ENCODE measurements around the gene EFCAB13.
A peak's percentile ranks its signal among the peaks of the same experiment; 100 is the strongest.

EFCAB13 gene, protein sequence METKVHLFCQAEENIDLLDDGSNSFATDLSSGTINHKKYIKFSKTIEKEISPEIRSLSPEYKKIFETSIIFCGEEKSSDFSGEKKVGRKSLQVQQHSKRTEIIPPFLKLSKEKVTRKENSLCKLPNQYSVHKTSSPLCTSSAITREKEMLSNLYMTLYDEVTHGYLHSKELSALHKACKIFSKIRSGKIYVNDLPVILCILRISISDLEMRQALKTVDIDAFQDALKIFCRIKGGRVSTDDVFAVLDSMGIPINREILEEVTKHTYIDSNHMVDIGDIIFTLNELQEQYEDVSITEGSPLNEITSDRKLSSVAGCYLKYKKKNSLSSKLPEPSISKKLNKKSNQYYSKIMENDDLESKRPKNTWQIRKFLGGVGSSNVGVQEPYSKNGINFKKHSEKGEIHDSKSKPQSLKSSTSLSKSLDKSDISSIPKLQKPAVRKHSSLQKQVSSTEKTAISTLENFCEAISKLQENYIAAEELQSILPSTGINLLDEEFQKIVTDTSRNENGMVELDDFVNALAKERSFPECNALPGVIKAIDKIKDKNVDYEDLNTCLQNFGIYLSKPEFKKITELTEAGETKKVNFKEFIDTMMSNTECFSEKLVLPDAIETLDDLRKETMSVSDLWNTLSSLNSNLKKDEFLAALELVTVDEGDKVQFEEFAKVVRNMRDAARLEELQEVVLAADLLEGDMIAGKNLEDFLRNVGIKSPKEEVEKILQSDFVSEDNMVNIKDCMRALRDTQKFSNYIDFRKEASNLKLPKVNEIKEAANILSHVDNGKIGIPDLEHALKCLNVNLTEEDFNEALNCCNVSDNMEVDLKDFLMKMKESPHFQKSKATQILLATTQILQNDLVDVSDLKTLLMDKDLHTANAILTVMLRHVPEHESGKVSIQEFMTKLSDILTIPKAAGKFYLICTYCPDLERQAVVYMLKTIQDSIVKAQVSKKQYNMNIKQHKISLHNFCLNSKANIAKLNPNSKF

DNA sequence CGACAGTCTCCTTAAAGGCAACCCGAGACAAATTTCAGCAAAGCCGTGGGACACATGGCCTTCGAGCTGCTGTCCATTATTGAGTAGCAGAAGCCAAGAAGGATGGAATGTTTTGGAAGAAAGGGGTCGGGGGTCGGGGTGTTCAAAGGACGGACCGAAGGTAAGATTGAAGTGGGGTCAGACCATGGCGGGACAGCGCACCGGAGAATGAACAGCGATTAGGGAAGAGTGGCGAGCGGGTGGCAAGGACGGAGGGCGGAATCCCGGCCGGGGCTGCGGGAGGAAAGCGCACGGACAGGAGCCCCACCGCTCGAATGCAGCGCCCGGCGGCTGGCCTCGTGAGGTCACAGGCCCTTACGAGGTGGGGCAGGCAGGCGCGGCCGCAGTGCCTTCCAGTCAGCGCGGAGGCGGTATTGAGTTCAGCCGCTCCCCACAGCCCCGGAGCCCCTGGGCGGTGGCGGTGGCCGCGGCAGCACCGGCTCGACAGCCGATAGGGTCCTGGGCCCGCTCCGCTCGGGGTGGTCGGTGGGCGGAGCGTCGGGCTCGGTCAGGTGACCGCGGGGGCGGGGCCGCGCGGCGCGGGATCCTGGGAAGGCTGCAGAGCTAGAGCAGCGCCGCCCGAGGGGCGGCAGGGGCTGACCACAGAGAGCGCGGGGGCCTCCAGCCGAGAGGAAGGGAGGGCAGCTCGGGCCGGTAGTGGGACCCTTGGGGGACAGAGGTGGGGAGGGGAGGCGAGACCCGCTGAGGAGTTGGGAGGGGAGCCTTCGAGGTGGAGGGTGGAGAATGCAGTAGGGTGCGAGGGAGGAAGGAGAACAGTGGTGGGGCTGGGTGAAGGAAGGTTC, at the start of gene EFCAB13:
TSS of gene EFCAB13 (plus strand) at position 574 of the 842 bp plus-strand sequence. CDS start 4,399 bp downstream, outside the sequence.
- peak in 45 of 56 donors; percentile 5 to 90 (median 39) for DNase-seq

DNA sequence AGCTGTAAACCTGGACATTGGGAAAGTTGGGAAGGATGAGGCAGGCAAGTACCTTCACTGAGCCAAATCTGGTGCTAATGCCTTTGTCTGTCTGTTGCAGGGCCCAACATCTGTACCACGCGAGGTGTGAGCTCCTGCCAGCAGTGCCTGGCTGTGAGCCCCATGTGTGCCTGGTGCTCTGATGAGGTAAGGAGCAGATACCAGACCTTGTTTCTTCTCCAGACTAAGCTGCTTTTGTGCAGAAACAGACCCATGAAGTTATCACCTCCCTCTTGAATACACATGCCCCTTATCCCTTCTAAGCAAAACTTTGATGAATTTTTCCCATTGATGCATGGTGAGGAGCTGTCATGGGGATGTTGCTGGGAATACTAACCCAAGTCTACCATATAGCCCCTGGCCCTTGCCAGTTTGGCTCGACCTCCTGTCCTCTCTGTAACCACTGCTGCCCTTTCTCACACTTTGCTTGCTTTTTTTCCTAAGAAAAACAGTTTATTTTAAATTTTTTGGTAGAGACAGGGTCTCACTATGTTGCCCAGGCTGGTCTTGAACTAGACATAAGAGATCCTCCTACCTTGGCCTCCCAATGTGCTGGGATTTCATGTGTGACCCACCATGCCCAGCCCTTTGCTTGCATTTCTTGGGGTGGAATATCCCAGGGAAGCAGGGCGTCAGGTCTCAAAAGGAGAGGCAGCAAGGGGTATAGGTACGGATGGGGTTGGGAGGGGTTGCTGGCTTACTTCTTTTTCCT, 49.3 kb upstream of the EFCAB13 start:
- no peak for DNase-seq

DNA sequence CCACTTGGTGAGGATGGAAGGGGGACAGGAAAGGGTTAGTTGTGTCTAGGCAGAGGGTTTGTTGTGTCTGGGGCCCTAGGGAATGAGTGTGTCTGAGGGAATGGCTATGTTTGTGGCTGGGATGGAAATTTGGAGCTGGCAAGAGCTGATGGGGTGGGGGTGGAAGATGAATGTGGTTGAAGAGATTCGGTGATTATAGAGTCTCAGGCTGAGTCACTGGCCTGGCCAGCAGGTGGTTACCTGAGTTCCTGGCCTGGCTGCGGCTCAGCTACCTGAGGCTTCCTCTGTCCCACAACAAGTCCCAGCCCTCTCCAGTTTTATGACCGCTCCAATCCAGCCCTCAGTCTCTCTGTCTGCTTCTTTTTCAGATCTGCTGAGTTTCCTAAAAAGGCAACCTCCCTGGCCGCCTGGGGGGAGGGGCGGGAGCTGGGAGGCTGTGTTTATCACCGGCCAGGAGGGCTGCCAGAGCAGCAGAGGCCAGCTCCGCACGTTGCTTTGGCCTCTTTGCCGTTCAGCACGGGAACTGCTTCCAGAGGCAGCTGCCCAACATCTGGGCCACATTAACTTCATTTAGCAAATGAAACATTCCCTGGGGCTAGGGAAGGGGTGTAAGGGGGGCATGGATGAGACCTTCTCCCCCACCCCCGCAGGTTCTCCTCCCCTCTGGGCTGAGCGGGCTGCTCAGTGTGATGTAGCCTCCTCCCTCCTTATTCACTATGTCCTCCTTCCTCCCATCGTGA, 48.3 kb upstream of the EFCAB13 start:
- peak in 1 of 56 donors; percentile 4 for DNase-seq

DNA sequence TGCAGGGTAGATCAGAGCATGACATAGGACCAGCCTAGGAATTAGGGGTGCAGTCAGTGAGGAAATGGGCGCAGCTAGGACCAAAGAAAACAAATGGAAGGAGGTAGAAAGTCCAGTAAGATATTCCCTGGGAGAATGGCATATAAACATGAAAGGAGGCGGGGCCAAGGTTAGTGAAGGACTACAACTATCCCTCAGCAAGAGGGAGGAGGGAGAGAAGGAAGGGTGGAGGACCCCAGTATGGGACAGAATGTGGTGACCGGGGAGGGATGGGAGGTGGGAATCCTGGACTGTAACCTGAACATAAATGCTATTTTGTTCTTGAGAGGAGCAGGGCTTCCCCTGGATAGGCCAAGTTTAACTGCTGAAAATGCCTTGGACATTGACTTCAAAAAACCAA, 47.3 kb upstream of the EFCAB13 start:
- DNase-seq, result no peak

DNA sequence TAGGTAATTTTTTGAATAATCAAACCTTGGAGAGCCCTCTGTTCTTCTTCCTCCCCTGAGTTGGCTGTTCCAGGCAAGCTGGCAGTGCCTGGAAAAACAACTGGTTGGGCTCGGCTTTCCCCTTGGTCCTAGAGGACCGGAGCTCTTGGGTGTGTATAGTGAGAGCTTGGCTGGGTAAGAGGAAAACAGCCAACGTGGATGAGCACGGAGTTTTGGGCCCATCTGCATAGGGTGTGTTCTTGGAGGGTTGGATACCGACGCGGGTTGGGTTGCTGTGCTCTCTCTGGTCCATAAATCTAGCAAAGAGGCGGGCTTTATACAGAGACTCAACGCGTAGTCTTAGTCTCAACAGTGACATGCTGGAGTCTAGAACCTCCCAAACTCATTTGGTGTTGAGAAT, 46.9 kb upstream of the EFCAB13 start:
- DNase-seq, result peak in 9 of 56 donors; percentile 0 to 38 (median 12)

DNA sequence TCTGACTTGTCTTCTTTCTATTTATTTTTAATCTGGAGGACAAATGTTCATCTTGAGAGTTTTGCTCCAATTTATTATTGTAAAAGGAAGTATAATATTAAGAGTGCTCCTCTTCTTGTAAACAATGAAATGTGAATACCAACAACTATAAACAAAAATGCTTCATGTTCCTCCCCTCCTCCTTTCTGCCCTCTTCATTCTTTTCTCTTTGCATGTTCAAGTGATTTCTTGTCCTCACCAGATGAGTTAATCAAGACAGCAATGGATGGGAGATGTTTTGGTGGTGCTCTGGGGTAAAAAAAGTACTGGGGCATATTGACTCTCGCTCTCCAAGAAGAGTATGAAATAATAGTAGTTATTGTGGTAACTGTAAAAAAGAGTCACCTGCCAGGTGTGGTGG, 45.8 kb upstream of the EFCAB13 start:
- no peak for DNase-seq

DNA sequence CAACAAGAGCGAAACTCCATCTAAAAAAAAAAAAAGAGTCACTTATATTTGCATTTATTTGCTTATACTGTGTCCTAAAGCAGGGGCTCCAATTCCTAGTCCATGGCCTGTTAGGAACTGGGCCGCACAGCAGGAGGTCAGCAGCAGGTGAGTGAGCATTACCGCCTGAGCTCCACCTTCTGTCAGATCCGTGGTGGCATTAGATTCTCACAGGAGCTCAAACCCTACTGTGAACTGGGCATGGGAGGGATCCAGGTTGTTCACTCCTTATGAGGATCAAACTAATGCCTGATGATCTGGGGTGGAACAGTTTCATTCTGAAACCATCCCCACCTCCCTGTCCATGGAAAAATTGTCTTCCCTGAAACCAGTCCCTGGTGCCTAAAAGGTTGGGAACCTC, 45.2 kb upstream of the EFCAB13 start:
- no peak for DNase-seq

DNA sequence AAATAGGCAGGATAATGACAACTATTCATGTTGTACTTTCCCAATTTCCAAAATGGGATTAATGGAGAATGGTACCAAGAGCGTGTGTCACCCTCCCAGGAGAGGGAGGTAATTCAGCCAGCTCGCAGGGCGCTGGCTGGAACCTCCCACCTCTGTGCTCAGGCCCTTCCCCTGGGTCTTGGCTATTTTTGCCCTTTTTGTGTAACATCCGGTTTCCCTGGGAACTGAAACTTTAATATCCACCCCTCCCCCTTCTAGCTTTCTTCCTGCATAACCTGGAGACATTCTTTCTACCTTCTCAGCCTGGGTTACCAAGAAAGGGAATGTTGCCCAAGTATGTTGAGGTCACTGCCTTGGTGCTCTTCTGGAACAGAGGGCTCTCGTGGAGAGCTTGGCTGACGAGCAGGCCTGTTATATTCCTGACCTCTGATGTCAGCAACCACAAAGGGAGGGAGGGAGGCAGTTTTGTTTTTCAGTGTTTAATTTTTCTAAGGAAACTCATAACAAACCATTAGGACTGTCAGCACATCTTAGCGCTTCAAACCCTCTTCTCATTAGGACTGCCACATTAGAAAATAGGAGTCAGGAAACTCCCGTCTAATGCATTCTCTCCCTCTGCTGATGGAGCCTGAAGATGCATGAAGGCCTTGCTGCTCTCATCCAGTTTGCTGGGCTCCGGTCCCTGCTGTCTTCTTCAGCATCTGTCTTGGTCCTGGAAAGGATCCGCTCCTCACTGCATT, 44.5 kb upstream of the EFCAB13 start:
- peak in 4 of 56 donors; percentile 3 to 14 (median 11) for DNase-seq

DNA sequence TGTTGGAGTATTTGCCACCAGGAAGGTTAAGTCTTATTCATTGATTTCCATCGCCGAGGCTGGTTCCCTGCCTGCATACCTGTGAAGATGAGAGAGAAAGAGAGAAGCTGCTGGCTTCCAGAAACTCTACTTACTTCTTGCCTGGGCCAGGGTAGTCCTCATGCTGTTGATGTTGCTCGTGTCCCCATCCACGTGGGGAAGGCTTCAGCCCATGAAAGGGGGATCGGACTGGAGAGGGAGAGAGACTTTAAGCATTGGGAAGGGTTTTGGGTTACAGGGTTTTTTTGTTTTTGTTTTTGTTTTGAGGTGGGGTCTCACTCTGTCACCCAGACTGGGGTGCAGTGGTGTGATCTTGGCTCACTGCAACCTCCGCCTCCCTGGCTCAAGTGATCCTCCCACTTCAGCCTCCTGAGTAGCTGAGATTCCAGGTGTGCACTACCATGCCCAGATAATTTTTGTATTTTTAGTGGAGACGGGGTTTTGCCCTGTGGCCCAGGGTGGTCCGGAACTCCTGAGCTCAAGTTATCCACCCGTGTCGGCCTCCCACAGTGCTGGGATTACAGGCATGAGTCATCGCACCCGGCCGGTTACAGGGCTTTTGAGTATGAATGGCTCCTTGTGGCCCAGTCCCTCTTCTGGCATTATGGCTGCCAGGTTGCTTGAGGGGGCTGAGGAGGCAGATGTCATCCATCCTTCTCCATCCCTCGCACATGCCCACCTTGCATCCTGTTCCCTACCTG, 43.5 kb upstream of the EFCAB13 start:
- no peak for DNase-seq

DNA sequence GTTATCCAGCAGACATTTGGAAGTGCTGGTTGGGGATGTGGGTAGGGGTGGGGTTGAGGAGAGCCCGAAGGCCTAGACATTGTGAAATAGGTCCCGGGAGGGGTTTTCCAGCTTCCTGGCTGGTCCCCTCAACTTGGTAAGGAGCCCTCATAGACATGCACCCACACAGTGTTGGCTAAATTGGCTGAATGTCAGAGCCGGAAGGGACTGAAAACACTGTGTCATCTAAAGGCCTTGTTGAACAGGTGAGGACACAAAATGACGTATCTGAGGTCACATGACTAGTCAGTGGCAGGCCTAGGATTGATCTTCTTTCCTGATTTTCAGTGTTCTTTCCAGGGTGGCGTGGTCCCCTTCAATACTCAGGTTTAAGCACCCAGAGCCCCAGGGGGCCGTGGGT, 42.5 kb upstream of the EFCAB13 start:
- no peak for DNase-seq

DNA sequence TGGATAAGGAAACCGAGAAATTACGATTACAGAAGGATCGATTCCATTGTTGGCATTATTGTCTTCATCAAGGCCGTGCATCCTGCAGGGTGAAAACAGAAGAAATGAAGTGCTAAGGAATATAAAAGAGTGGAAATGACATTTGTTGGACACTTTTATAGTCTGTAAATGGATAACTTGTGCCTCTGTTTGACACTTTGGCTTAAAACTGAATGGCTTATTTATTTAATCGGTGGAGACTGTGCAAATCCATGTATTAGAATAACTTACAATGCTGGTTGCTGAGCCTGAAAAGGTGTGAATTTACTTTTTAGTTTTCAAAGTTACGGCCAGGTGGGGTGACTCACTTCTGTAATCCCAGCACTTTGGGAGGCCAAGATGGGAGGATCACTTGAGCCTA, 38.8 kb upstream of the EFCAB13 start:
- no peak for DNase-seq

DNA sequence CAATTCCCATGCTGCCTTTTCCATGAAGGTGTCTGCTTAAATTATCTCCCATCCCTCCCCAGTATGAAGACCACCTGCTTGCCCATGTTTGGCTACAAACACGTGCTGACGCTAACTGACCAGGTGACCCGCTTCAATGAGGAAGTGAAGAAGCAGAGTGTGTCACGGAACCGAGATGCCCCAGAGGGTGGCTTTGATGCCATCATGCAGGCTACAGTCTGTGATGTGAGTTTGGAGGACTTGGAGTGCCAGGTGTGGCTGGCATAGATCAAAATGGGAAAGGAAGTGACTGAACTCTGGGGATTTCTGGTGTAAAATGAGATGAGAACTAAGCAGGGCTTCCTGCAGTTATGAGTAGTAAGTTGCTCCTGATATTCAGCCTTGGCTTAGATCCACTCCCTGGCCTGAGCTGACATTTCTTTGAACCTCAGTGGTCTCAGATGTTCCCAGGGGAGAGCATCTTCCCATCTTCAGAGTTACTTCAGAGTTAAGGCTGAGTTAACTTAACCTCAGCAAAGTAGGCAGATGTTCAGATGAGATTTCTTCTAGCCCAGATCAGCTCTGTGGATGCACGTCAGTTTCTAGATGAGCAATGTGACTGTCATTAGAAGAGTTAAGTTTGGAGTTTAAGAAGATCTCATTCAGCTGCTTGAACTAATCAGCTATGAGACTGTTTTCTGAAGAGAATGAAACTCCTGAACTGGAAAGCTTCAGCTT, 37.4 kb upstream of the EFCAB13 start:
- no peak for DNase-seq

DNA sequence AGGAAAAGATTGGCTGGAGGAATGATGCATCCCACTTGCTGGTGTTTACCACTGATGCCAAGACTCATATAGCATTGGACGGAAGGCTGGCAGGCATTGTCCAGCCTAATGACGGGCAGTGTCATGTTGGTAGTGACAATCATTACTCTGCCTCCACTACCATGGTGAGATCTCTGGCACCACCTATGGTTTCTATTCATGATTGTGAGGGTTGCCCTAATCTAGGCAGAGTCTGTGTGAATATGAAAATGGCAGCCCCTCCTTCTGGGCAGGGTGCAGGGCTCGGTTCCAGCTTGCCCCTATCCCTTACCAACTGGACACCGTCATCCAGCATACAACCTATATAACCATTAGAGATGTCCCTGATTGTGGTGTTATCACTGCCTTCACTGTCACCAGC, 36.7 kb upstream of the EFCAB13 start:
- no peak for DNase-seq

DNA sequence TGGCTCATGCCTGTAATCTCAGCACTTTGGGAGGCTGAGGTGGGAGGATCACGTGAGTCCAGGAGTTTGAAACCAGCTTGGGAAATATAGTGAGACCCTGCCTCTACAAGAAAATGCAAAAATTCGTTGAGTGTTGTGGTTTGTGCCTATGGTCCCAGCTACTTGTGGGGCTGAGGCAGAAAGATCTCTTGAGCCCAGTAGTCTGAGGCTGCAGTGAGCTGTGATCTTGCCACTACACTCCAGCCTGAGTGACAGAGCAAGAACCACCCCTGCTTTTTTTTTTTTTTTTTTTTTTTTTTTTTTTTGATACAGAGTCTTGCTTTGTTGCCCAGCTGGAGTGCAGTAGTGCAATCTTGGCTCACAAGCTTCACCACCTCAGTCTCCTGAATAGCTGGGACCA, 36.1 kb upstream of the EFCAB13 start:
- DNase-seq, result no peak

DNA sequence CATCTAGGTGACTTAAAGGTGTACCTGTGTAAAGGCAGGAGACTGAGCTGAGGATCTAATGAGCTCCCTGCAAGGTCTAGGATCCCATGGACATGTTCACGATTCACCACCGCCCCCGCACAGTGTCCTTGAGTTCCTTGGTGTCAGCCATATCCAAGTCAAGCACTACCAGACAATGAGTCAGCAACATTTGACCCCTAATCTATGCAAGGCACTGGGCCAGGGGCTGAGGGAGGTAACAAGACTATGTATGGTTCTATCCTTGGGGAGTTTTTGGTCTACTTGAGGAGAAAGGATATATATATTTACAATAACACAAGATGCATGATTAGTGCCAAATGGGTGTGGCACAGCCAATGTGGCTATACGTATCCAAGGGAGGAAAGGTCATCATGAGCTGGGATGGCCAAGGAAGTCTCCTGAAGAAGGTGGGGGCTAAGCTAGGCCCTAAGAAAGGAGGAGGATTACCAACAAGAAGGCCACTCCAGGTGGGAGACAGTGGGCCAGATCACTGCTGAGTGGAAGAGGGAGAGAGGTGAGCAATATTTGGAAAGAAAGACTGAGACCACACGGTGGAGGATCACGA, 35.1 kb upstream of the EFCAB13 start:
- no peak for DNase-seq

DNA sequence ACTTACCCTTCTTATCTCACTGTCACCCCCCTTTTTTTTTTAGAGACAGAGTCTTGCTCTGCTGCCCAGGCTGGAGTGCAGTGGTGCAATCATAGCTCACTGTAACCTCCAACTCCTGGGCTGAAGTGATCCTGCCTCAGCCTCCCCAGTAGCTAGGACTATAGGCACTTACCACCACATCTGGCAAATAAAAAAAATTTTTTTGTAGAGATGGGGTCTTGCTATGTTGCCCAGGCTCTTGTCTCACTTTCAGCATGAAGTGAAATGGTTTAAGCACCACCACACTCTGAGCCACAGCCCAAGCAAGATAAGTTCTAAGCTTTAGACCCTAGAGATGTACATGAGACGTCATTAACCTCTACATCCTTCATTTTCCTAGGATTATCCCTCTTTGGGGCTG, 34.5 kb upstream of the EFCAB13 start:
- DNase-seq, result no peak

DNA sequence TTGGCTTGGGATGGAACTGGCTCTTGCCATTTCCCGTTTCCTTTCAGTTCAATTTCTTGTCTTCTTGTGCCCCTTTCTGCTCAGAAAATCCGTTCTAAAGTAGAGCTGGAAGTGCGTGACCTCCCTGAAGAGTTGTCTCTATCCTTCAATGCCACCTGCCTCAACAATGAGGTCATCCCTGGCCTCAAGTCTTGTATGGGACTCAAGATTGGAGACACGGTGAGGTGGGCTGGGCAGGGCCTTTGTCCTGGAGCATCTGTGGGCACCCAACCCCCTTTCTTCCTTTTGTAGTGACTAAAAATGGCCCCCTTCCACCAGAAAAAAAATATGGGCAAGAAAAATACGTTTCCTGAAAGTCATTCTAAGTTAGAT, 32.9 kb upstream of the EFCAB13 start:
- DNase-seq, result no peak

Data from amygdala (tissue), 56 donors.